ENCODE results near the gene IL34. TPM values are rescaled to one million over a fixed set of nuclear protein-coding genes. Genes with fewer than 3 reads are reported as not detected.

The IL34 gene
- total RNA-seq, 1 experiment from 2014 or later: not detected

GRCh38 chr16:70676675-70677498 is 30.5 kb downstream of the IL34 start:
- DNase-seq (ENCODE audit: low spot score): no peak

GRCh38 chr16:70677499-70678120 is 31.3 kb downstream of the IL34 start:
- DNase-seq (ENCODE audit: low spot score): no peak

GRCh38 chr16:70678121-70678897 is 31.9 kb downstream of the IL34 start:
- DNase-seq (ENCODE audit: low spot score): no peak

- no peak for DNase-seq (ENCODE audit: low spot score)
Measured at GRCh38 chr16:70678898-70679670, 32.7 kb downstream of the IL34 start.

GRCh38 chr16:70679671-70680494 is 33.5 kb downstream of the IL34 start:
- DNase-seq (ENCODE audit: low spot score): no peak

- no peak for DNase-seq (ENCODE audit: low spot score)
Measured at GRCh38 chr16:70680495-70681381, 34.4 kb downstream of the IL34 start.

- DNase-seq (ENCODE audit: low spot score): no peak
Measured at GRCh38 chr16:70681382-70682238, 35.3 kb downstream of the IL34 start.

GRCh38 chr16:70682239-70683145 is 36.1 kb downstream of the IL34 start:
- no peak for DNase-seq (ENCODE audit: low spot score)

- no peak for DNase-seq (ENCODE audit: low spot score)
Measured at GRCh38 chr16:70683146-70683944, 37.0 kb downstream of the IL34 start.

- no peak for DNase-seq (ENCODE audit: low spot score)
Measured at GRCh38 chr16:70684146-70685060, 38.0 kb downstream of the IL34 start.

- no peak for DNase-seq (ENCODE audit: low spot score)
Measured at GRCh38 chr16:70685061-70685937, 38.9 kb downstream of the IL34 start.

- peak; percentile 80 for DNase-seq (ENCODE audit: low spot score)
Measured at GRCh38 chr16:70685938-70686375, 39.6 kb downstream of the IL34 start, which contains the start of gene MTSS2. Gene MTSS2 (minus strand): TSS chr16:70686053. CDS start chr16:70685791, 262 bp downstream.

GRCh38 chr16:70686376-70687101 is 40.2 kb downstream of the IL34 start:
- no peak for DNase-seq (ENCODE audit: low spot score)

GRCh38 chr16:70687102-70687511 is 40.7 kb downstream of the IL34 start:
- DNase-seq (ENCODE audit: low spot score): no peak

Measured in H4 (cell line).